Suprapubic skin (tissue), 4 donors: ENCODE measurements around the gene KDM5A.

Experiments used
- POLR2A ChIP-seq, 2 donors: fragments of 450-650 bp; IDR thresholded peaks; one replicate each; pipeline ENCODE4 v1.6.1; 2017; ENCODE audit warnings: antibody characterized with exemption in 2 of 2, mild to moderate bottlenecking in 2 of 2, moderate library complexity in 2 of 2
- POLR2AphosphoS5 ChIP-seq, 3 donors: sonication (generic); formaldehyde crosslinking; IDR thresholded peaks; one replicate each; pipeline ENCODE4 v1.6.1; 2017; ENCODE audit warnings: antibody characterized with exemption in 3 of 3
- TF ChIP-seq, protein P1 (sequence below), 2 donors: fragments of 200-600 bp in 1 of 2; fragments of 450-650 bp in 1 of 2; sonication (generic) in 1 of 2; IDR thresholded peaks; one replicate each; pipeline ENCODE4 v1.5.1; 2016 to 2019; ENCODE audit warnings: antibody characterized with exemption in 2 of 2, mild to moderate bottlenecking in 1 of 2, moderate library complexity in 1 of 2

GRCh38 chr12:307406-307805 lies 81.7 kb downstream of the KDM5A start:
- TF ChIP-seq POLR2A (IDR thresholded peaks at IDR 0.05) (no peak), POLR2AphosphoS5 (IDR thresholded peaks at IDR 0.05) (no peak)
- TF ChIP-seq, protein P1, sequence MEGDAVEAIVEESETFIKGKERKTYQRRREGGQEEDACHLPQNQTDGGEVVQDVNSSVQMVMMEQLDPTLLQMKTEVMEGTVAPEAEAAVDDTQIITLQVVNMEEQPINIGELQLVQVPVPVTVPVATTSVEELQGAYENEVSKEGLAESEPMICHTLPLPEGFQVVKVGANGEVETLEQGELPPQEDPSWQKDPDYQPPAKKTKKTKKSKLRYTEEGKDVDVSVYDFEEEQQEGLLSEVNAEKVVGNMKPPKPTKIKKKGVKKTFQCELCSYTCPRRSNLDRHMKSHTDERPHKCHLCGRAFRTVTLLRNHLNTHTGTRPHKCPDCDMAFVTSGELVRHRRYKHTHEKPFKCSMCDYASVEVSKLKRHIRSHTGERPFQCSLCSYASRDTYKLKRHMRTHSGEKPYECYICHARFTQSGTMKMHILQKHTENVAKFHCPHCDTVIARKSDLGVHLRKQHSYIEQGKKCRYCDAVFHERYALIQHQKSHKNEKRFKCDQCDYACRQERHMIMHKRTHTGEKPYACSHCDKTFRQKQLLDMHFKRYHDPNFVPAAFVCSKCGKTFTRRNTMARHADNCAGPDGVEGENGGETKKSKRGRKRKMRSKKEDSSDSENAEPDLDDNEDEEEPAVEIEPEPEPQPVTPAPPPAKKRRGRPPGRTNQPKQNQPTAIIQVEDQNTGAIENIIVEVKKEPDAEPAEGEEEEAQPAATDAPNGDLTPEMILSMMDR (IDR thresholded peaks at IDR 0.05): no peak
